Measurements from ENCODE around the gene RBPMS2.

The RBPMS2 gene

DNA sequence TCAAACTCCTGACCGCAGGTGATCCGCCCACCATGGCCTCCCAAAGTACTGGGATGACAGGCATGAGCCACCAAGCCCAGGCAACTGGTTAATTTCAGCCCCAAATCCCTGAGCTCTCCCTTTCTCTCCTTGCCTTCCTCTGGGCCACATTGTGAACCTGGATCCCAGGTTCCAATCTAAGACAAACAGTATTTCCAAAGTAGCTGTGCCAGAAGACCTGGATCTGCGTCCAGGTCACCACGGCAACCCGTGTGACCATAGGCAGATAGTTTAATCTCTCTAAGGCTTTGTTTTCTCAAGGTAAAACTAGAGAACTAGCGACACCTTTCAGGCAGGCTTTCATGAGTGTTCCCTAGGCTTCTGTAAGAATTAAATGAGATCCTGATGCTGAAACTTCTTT is 5.9 kb upstream of the RBPMS2 start:
- DNase-seq, result no peak

DNA sequence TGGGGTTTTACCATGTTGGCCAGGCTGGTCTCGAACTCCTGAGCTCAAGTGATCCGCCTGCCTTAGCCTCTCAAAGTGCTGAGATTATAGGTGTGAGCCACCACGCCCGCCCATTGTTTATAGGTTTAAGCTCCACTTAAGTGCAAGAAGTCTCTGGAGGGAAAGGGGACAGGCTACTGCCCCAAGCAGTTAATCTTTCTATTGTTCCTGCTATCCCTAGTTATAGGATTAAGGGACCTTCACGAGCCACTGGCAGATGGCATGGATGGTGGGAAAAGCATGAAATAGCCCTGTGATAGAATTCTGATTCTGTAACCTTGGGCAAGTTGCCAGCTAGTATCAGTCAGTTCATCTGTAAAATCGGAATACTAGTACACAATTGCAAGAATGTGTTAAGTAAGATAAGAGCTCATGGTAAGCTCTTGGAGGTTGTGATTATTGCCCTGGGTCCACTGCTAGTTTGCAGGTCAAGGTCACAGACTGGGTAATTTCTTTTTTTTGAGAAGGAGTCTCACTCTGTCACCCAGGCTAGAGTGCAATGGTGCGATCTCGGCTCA is 5.3 kb upstream of the RBPMS2 start:
- no peak for DNase-seq

GRCh38 chr15:64779630-64780029 is 4.2 kb upstream of the RBPMS2 start:
- DNase-seq, result no peak

DNA sequence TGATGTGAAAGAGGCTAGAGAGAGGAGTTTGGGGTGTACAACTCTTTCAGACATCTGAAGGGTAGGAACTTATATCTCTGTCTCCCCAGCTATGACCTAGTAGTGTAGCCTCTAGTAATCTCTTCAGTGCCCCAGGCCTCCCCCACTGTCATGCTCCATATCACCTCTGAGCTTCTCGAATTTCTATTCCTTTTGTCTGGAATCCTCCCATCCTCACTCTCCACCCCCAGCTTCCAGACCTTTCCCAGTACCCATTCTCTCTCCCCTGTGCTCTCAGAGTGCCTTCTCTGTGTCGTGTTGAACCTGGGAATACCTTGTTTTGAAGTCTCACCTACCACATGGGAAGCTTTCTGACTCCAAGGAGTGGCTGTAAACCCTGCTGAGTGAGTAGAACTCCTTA is 3.6 kb upstream of the RBPMS2 start:
- DNase-seq, result no peak

DNA sequence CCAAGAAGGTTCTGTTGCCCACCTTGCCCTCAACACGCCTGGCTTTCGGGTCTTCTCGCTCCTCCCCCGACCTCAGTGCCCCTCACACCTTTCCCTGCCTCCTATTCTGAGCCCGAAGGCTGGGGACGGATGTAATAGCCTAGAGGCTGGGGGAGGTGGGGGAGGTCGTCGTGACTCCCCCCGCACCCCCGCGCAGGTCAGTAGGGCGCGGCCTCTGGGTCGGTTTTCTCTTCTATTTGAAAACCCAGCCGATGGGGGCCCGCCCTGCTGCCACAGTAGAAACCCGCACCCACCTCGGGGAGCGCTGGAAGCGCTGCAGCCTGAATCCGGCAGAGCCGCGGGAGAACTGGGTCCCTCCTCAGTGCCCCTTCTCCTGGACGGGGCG is 1.0 kb upstream of the RBPMS2 start:
- no peak for DNase-seq

DNA sequence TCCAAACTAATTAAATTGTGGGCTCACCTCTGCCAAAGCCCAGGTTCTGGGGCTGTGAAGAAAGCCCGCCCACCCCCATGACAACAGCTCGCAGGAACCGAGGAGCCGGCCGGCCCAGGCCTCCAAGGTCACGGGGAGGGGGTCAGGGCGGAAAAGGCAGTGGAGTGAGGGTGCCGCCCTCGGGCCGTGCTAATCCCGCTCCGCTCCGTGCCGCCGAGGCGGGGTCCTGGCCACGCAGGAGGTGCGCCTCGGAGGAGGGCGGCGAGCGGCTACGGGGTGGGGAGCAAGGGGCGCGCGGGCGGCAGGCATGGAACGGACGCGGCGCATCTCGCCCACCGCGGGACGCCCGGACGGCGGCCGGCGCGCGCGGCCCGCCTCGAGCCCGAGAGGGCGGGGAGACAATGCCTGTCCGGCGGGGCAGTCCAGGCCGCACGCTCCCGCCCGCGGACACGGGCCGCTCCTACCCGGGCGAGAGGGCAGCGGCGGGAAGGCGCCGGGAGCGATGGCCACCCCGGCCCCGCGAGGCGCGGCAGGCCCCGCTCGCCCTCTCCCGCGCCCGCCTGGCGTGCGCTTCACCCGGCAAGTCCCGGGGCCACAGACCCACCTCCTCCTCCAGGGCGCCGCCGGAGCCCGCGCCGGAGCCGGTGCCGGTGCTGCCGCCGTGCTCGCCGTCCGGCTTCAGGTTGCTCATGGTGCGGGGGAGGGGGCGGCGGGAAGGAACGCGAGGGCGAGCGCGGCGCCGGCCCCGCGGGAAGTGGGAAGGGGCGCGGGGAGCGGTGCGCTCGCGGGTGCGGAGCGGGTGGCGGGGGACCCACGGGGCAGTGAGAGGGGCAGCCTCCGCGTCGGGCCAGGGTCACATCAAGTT is 528 bp downstream of the RBPMS2 start:
- peak; percentile 24 for DNase-seq

DNA sequence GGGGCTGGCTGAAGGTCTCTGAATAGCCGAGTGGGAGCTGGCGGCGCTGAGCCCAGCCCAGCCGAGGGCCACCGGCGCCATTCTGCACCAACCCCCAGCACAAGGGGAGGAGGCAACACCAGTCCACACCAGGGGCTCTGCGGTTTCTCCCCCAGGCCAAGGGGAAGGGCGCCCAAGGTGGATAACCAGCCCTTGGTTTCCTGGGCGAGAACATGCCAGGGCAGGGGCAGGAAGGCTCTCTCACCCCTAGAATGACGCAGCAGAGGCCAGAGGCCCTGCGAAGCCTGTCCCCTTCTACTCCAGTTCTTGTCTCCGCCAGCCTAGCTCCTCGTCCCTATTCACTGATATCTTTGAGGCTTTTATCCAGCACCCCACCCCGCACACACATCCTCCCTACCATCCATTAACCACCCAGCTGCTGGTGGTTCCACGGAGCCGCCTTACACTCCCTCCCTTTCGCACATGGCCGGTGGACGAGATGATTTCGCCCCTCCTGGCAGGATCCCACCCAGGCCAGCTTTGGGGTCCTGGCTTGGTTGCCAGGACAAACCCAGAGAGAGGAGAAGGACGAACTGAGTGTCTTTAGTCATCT is 1.3 kb downstream of the RBPMS2 start:
- no peak for DNase-seq

DNA sequence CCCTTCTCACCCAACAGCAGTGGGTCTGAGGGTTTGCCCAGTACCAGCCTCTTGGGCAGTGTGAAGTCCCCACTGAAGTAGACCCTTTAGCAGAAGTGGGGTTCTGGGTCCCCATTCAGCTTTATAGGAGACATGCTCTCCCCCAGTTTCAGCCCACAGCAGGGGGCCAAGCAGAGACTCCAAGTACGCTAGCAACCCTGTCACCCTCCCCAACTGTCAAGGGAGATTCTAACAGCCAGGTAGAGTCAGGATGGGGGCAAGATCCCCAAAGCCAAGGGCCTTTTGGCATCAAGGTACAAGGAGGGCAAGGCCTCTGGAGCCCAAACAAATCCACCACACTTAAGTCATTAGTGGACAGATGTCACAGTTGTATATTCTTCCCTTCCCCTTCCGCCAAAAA is 1.8 kb downstream of the RBPMS2 start:
- DNase-seq, result no peak

DNA sequence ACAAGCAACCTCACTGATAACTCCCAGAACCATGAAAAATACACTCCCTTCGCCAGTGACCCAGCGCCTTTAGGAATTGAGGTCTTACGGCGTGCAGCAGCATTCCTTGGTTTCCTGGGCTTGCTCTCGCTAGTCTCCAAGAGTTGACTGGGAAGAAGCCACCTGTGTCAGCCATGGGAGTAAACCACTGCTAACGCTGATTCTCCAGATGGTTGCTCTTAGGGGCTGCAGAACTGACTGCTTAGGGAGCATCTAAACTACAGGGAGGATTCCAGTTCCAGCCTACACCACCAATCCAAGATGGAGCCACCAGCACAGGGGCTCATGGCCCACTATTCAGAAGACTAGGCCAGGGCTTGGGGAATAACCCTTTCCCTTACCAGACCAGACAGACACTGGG is 2.4 kb downstream of the RBPMS2 start:
- DNase-seq, result no peak

- no peak for DNase-seq
Measured at GRCh38 chr15:64772488-64772887, 2.9 kb downstream of the RBPMS2 start.

GRCh38 chr15:64770626-64771025 is 4.8 kb downstream of the RBPMS2 start:
- no peak for DNase-seq

DNA sequence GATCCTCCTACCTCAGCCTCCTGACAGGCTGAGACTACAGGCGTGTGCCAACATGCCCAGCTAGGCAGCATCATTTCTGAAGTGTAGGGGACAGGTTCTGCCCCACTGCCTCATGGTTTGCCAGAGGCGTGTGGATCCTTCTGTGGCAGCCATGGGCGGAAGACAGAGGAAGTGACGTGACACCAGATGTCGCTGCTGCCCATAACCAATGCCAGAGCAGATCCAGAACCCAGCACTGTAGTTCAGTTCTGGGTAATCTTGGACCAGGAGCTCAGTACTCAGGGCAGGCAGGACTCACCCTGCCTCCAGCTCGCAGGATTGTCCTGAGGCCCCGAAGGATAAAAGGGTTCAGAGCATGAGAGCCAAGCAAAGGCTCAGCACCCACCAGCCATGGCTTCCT is 8.2 kb downstream of the RBPMS2 start:
- peak; percentile 11 for DNase-seq

DNA sequence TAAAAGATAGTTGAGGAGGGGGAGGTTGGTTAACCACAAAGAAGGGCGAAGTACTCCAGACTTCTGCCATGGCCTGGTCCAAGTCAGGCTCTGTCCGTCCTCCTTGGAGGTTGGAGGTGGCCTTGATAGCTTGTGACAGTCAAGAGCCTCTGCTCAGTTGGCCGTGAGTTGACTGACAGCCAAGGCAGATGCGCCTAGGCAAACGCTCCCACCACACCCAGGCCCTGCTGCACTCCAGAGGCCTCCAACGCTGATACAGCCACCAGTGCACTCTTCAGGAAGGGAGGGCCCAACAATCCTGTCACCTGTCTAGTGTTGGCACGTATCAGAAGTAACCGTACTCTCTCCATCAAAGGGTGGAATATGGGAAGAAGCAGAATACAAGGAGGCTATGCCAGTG is 9.3 kb downstream of the RBPMS2 start:
- DNase-seq, result no peak

GRCh38 chr15:64763874-64764273 is 11.5 kb downstream of the RBPMS2 start:
- no peak for DNase-seq

- no peak for DNase-seq
Measured at GRCh38 chr15:64763462-64763861, 11.9 kb downstream of the RBPMS2 start.

DNA sequence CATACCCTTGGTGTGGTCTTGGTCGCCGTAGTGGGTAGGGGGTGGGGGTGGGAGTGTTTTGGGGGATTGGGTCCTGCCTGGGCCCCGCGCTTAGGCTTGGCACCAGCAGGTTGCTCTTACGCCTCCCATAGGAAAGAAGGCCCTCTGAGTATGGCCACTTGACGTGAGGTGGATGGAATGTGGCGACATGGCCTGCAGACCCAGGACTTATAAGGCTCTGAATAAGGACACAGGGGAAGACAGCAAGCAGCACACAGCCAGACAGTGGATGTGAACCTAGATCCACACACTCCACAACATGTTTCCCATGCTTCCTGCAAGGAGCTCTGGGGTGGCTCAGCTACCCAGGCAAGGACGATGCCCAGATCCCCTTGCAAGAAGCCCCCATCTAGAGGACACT is 12.4 kb downstream of the RBPMS2 start:
- no peak for DNase-seq

DNA sequence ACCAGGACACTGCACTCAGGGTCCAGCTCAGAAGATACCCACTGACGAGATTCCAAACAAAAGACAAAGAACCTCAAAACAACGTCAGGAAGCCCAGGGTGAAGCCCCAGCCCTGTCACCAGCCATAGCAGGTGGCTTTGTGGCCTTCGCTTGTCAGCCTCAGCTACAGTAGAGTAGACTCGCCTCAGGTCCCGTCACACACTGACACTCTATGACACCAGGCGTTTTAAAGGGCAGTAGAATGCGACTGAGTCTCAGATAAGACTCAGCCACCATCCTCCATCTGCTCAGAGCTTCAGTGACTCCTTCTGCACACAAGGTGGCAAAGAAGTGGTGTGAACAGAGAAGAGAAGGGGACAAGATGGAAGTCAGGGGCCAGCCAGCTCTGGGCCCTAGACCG is 12.8 kb downstream of the RBPMS2 start:
- DNase-seq, result no peak

- no peak for DNase-seq
Measured at GRCh38 chr15:64761156-64761555, 14.2 kb downstream of the RBPMS2 start.

DNA sequence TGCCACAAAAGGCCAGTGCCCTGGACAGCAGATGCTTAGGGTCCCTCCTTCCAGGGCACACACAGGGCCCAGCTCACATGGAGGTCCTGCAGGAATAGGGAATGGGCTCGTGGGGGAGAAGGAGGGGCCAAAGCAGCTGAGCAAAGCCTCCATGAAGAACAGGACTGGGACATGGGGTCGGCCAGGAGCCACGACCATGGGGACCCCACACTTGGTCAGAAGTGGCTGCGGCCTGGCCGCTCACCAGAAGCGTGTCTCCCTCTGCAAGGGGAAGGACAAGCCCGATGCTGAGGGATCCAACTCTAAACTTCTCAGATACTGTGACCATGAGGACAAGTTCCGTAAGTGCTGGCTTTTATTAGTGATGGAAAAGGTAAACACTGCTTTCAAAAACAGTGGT is 15.3 kb downstream of the RBPMS2 start:
- DNase-seq, result no peak

DNA sequence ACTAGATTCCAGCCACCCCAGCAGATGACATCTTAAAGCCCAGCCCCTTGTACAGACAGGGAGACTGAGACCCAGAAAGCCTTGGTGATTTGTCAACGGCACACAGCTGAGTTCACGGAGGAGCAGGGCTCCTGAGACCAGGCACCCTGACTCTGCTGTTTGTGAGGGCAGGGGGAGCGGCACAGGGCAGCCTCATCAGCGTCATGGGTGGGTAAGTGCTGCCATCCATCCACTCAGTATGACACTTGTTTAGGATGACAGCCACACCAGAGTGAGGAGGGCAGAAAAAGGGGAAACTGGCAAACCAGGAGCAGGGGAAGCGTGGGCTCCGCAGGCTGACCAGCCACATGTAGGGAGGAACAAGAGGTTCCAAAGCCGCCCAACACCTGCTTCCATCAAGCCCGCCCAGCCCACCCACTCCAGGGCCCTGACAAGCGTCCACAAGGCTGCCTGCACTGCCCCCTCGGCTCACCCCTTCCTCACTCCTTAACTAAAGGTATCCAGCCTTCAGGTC is 19.9 kb downstream of the RBPMS2 start:
- no peak for DNase-seq

- no peak for DNase-seq
Measured at GRCh38 chr15:64754663-64755426, 20.5 kb downstream of the RBPMS2 start.

DNA sequence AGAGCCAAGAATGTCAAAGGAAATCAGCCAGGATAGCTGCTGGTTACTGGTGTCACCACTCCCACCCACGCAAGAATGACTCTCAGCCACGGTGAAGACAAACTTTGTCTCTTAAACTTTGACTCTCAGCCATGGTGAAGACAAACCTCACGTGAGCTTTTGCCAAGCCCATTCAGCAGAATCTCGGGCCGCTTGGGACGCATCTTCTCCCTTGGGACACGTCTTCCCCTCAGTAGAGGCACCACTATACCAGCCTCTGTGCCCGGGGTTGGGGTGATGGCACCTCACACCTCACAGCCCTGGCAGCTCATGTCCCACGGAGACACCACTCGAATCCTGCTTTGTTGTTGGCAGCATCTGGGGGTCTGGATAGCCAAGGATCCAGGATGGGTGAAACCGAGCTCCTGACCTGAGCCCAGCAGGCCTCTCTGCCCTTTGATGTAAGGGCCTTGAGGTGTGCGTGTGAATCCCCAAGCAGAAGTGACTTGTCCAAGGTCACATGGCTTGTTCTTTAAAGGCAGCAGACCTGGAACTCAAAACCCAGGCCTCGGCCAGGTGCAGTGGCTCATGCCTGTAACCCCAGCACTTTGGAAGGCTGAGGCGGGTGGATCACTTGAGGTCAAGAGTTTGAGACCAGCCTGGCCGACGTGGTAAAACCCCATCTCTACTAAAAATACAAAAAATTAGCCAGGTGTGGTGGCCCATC is 21.8 kb downstream of the RBPMS2 start:
- DNase-seq, result no peak

GRCh38 chr15:64751464-64751863 is 23.9 kb downstream of the RBPMS2 start:
- DNase-seq, result no peak
